ENCODE data around the gene ATP1B3. TPM values are rescaled to one million over a fixed set of nuclear protein-coding genes. Genes with fewer than 3 reads are reported as not detected.

The ATP1B3 gene
- polyA plus RNA-seq, 3 donors, result 146 to 345 (median 278) TPM

DNA sequence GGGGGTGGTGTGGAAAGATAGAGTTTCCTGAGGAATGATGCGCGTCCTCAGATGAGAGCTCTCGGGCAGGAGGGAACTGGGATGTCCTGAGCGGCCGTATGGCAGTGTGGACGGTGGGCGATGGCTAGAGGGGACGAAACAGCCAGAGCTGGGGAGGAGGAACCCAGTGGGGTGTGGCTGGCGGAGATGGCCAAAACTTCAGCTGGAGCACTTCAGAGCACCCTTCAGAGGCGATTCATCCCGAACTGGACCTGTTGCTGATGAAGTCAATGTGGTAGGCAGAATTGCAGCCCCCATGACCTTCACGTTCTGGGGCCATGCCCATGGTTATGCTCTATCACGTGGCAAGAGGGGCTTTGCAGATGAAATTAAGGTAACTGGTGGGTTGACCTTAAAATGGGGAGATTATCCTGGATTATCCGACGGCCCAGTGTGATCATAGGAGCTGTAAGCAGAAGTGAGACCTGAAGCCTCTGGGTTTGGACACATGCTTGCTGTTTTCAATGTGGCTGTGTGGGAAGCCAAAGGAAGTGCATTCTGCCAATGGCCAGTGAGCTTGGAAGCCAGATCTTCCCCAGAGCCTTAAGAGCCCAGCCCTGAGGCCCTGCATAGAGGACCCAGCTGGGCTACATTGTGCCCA is 52.3 kb downstream of the ATP1B3 start:
- no peak for DNase-seq (ENCODE audit: extremely low read depth in 1 of 11, low read depth in 9 of 11, low spot score in 4 of 11)

DNA sequence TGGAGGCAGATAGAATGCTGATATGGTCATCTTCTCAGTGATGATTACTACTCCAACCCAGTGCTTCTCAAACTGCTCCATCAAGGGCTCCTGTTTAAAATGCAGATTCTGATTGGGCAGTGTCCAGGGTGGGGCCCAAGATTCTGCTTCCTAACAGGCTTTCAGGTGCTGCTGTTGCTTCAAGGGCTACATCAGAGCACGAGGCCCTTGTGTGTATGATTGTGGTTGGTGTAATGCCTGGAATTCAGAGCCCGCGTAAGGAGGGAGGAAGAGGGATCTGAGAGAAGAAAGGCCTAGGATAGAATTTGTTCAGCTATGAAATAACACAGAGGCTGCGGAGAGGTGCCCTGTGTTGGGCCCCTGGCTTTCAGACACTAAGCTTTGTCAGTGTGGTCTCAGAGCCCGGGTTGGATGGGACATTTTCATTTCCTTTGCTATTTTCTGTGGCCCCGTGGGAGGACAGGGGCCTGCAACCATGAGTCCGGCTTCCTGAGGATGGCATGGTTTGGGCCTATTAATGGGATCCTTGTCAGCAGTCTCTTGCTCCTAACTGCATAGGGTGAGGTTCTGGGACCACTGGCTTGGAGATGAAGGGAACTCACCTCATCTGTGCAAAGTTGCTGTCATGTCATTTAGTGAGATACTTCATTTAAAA is 53.0 kb downstream of the ATP1B3 start:
- no peak for DNase-seq (ENCODE audit: extremely low read depth in 1 of 11, low read depth in 9 of 11, low spot score in 4 of 11)

GRCh38 chr3:141930801-141931200 is 54.4 kb downstream of the ATP1B3 start:
- DNase-seq (ENCODE audit: extremely low read depth in 1 of 11, low read depth in 9 of 11, low spot score in 4 of 11), result no peak

DNA sequence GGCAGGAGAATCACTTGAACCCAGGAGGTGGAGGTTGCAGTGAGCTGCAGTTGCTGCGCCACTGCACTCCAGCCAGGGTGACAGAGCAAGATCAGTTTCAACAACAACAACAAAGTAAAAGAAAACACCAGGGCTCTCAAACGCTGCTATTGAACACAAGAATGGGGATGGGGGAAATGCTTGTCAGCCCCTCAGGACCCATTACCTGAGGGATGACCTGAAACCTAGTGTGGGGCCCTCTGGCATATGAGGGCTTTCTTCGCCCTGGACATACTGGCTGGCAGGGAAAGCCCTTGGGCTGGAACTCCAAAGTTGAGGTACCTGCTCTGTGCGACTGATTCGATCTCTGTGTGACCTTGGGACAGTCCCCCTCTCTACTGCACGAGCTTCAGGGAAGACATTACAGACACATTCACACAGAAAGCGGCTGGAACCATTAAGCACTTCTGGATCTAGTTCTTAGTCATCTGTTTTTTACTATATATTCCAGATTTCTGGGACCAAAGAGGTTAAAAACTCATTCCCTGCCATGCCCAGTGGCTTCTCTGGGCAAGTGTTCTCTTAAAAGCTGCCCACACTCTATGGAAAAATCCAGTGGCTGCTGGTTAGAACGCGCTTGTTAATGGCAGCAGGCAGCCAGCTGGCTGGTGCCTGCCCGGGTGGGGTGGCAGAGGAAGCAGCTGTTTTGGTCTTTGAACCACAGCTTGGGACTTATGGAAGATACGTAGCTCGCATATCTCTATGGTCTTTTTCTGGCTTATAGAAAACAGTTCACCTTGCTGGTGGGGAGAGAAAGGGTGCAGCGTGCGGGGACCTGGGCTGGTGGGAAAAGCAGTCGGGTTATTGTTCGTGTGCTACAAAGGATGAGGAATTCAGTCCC is 57.2 kb downstream of the ATP1B3 start:
- DNase-seq (ENCODE audit: extremely low read depth in 1 of 11, low read depth in 9 of 11, low spot score in 4 of 11), result no peak

GRCh38 chr3:141934354-141934753 is 57.9 kb downstream of the ATP1B3 start:
- no peak for DNase-seq (ENCODE audit: extremely low read depth in 1 of 11, low read depth in 9 of 11, low spot score in 4 of 11)

GRCh38 chr3:141938011-141938500 is 61.6 kb downstream of the ATP1B3 start:
- DNase-seq (ENCODE audit: extremely low read depth in 1 of 11, low read depth in 9 of 11, low spot score in 4 of 11), result no peak

DNA sequence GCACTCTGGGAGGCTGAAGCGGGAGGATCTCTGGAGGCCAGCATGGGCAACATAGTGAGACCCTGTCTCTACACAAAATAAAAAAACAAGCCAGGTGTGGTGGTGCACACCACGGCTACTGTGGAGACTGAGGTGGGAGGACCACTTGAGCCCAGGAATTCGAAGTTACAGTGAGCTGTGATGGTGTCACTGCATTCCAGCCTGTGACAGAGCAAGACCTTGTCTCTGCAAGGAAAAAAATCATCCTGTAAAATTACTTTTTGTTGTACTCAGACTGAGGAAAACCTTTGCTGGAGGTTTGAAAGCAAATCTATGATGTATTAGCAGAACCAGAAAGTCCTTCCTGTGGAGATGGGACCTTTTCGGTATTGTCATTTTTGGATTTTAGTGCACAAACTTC is 63.3 kb downstream of the ATP1B3 start:
- DNase-seq (ENCODE audit: extremely low read depth in 1 of 11, low read depth in 9 of 11, low spot score in 4 of 11), result no peak

GRCh38 chr3:141940194-141940776 is 63.8 kb downstream of the ATP1B3 start:
- no peak for DNase-seq (ENCODE audit: extremely low read depth in 1 of 11, low read depth in 9 of 11, low spot score in 4 of 11)

DNA sequence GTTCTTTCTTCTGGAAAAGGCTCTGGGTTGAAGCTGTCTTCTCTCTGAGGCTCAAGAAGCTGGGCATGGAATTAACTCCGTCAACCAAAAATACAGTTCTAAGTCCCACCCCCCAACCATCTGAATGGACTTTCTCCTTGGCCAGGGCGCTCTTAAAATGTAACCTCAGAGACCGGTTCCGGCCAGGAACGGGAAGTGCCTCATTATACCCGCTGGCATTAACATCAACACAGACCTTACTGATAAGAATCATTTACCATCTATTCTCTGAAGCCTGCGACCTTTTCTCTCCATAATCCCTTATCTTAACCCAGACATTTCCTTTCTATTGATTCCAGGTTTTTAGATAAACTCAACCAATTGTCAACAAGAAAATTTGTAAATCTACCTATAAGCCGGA is 64.7 kb downstream of the ATP1B3 start:
- no peak for DNase-seq (ENCODE audit: extremely low read depth in 1 of 11, low read depth in 9 of 11, low spot score in 4 of 11)

DNA sequence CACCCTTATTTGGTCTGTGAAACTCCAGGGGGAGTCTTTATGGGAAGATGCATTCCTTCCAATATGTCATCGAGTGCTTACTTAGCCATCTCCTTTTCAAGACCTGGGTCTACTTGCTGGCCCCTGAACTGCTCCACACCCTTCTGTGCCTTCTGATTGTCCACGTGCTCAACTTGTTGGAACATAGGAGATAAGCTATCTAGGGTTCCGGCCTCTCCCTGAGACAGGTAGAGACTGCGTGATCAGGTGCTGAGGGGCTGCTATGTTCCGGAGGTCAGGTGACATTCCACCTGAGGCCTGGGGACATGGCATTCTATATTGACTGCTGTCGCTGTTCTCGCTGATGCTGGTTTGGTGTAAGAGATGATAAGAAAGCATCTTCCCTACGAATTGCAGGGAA is 65.6 kb downstream of the ATP1B3 start:
- DNase-seq (ENCODE audit: extremely low read depth in 1 of 11, low read depth in 9 of 11, low spot score in 4 of 11), result no peak

DNA sequence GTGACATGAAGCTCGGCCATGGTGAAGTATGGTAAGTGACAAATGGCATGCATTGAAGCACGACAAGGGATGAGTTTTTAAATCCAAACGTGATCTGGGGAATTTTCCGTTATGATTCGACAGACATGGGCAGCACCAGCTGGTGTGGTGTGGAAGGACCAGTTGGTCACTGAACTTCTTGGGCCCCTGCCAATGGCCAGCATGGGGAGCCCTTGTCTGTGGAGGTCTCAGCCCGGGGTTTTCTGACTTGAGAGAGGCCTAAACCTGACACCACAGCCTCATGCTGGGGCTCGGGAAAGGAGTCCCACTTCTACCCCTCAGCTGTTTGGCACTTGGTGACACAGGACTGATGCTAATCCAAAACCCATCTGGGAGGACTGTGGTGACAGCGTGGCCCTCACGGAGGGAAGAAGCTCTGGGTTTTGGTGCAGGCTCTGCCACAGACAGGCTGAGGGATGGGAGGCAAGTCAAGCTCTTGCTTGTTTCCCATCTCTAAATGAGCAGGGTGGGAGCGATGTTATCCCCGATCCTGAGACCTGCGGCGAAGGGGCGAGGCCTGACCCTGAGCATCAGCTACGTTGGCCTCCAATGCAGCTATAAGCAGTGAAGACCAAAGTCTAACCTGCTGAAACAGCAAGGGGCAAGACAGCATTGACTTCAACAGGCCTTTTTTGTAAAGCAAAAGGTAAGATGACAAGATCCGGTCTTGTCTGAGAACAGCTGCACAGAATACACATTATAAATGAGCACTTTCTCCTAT is 69.5 kb downstream of the ATP1B3 start:
- DNase-seq (ENCODE audit: extremely low read depth in 1 of 11, low read depth in 9 of 11, low spot score in 4 of 11), result no peak

- DNase-seq (ENCODE audit: extremely low read depth in 1 of 11, low read depth in 9 of 11, low spot score in 4 of 11), result no peak
Measured at GRCh38 chr3:141949399-141949798, 73.0 kb downstream of the ATP1B3 start.

GRCh38 chr3:141949972-141950371 is 73.5 kb downstream of the ATP1B3 start:
- DNase-seq (ENCODE audit: extremely low read depth in 1 of 11, low read depth in 9 of 11, low spot score in 4 of 11), result no peak

DNA sequence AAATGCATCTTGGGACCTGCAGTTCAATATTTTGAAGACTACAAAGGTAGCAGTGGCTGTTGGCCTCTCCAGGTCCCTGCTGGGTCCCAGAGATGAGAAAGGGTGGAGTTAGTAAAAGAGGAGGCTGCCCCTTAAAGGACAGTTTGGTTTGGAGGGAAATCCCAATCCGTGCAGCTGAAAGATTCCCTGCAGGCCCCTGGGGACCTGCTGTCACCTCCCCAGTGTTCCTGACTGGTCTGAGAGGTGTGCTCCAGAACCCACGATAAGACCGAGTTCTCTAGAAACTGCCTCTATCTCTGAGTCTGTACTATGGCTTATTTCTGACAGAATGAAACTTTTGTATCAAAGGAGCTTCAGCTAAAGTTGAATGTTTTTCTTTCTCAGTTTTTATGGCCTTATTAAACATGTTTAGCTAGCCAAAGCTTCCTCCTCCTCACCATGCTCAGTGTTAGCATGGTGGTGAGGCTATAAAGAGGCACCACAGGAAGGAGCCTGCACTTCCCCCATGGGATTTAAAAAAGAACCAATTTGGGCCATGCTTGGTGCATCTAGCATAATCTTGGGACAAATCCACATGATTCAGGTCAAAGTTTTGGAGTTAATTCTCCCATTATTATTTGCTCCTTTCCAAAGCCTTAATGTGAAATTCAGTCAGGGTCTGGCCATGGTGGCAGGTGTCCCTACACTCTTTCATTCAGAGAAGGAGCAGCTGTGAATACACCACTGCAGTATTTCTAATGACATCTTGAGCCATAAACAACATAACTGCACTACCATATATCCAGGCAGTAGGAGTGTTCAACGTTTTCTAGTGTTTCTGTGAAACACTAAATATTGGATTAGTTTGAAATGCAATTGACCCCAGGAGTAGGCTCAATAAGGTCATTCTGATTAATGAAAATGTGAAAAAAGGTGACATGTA is 74.4 kb downstream of the ATP1B3 start:
- DNase-seq (ENCODE audit: extremely low read depth in 1 of 11, low read depth in 9 of 11, low spot score in 4 of 11), result no peak

DNA sequence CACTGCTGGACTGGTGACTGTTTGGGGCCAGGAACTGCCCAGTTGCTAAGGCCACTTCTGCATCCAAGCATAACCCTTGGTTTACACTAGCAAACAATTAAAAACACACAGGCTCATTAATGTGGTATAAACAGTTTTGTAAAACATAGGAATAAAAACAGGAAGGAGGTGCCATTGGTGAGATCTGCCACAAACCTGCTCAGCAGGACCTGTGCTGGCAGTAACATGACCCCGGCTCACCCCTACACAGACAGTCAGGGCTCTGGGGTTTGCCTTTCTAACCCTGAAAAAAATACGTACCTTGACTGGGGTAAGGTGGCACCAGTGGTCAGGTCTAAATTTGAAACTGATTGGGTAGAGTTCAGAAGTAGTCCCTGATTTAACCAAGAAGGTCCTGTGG is 76.2 kb downstream of the ATP1B3 start:
- no peak for DNase-seq (ENCODE audit: extremely low read depth in 1 of 11, low read depth in 9 of 11, low spot score in 4 of 11)

- peak in 1 of 11 donors; percentile 10 for DNase-seq (ENCODE audit: extremely low read depth in 1 of 11, low read depth in 9 of 11, low spot score in 4 of 11)
Measured at GRCh38 chr3:141955175-141955574, 78.7 kb downstream of the ATP1B3 start.

GRCh38 chr3:141959589-141960554 is 83.4 kb downstream of the ATP1B3 start:
- no peak for DNase-seq (ENCODE audit: extremely low read depth in 1 of 11, low read depth in 9 of 11, low spot score in 4 of 11)

Data from renal cortex interstitium (tissue), 11 donors.